Measurements from ENCODE around the gene ZNFX1.

- TF ChIP-seq, protein P1, sequence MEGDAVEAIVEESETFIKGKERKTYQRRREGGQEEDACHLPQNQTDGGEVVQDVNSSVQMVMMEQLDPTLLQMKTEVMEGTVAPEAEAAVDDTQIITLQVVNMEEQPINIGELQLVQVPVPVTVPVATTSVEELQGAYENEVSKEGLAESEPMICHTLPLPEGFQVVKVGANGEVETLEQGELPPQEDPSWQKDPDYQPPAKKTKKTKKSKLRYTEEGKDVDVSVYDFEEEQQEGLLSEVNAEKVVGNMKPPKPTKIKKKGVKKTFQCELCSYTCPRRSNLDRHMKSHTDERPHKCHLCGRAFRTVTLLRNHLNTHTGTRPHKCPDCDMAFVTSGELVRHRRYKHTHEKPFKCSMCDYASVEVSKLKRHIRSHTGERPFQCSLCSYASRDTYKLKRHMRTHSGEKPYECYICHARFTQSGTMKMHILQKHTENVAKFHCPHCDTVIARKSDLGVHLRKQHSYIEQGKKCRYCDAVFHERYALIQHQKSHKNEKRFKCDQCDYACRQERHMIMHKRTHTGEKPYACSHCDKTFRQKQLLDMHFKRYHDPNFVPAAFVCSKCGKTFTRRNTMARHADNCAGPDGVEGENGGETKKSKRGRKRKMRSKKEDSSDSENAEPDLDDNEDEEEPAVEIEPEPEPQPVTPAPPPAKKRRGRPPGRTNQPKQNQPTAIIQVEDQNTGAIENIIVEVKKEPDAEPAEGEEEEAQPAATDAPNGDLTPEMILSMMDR (IDR thresholded peaks at IDR 0.05) = no peak
- TF ChIP-seq POLR2A (IDR thresholded peaks at IDR 0.05) = no peak
Measured at GRCh38 chr20:49286689-49287551, 9.1 kb upstream of the ZNFX1 start.

Measured in body of pancreas (tissue), 4 donors.